ENCODE measurements around the gene GGT6. TPM values are rescaled to one million over a fixed set of nuclear protein-coding genes. Genes with fewer than 3 reads are reported as not detected.
"Not testable (repeated sequence)": the region's sequence is repeated elsewhere in the genome, so short reads cannot be mapped to it uniquely, and the experiment has no call there.

The GGT6 gene
- total RNA-seq, 6 experiments from 2014 or later = not detected

DNA sequence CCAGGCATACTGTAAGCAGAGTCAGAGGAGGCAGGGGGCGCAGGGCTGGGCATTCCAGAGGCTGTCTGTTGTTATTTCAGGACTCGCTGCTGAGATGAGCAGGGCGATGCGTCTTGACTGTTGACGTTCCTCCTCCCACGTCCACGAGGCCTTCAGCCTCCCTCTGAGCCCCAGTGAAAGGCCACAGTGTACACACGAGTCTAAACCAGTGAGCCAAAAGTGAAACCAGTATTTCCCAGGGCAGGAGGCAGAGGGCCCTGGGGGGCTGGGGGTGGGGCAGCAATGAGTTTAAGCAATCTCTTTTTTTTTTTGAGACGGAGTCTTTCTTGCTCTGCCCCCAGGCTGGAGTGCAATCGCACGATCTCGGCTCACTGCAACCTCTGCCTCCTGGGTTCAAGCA, 45.4 kb upstream of the GGT6 start:
- TF ChIP-seq, protein P1, sequence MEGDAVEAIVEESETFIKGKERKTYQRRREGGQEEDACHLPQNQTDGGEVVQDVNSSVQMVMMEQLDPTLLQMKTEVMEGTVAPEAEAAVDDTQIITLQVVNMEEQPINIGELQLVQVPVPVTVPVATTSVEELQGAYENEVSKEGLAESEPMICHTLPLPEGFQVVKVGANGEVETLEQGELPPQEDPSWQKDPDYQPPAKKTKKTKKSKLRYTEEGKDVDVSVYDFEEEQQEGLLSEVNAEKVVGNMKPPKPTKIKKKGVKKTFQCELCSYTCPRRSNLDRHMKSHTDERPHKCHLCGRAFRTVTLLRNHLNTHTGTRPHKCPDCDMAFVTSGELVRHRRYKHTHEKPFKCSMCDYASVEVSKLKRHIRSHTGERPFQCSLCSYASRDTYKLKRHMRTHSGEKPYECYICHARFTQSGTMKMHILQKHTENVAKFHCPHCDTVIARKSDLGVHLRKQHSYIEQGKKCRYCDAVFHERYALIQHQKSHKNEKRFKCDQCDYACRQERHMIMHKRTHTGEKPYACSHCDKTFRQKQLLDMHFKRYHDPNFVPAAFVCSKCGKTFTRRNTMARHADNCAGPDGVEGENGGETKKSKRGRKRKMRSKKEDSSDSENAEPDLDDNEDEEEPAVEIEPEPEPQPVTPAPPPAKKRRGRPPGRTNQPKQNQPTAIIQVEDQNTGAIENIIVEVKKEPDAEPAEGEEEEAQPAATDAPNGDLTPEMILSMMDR (IDR thresholded peaks at IDR 0.05) = no peak
- H3K4me1 Mint-ChIP-seq (ENCODE audit: low read depth) = peaks cover 6% of the 10 kb centered on the region; the same call in 1 of the 2 replicates
- no peaks in the 10 kb centered on the region for H3K36me3 Mint-ChIP-seq (ENCODE audit: low read depth)
- no peaks in the 10 kb centered on the region for H3K9me3 Mint-ChIP-seq
- peaks cover 46% of the 10 kb centered on the region for H3K27me3 Mint-ChIP-seq (ENCODE audit: insufficient read depth)
- no peak for DNase-seq
- H3K4me3 Mint-ChIP-seq = no peak overlapping the region; the same call in 1 of the 2 replicates
- H3K27ac Mint-ChIP-seq = no peak overlapping the region

DNA sequence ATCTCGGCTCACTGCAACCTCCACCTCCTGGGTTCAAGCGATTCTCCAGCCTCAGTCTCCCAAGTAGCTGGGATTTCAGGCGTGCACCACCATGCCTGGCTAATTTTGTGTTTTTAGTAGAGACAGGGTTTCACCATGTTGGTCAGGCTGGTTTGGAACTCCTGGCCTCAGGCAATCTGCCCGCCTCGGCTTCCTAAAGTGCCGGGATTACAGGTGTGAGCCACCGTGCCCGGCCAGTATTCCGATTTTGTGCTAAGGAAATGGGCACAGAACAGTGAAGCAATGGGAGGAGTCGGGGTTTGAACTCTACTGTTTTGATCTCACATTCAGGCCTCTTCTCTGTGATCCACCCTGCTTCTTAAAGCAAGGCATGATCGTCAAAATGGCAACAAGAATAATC, 44.4 kb upstream of the GGT6 start:
- DNase-seq; H3K9me3 Mint-ChIP-seq; H3K4me1 Mint-ChIP-seq (ENCODE audit: low read depth); H3K36me3 Mint-ChIP-seq (ENCODE audit: low read depth); H3K27ac Mint-ChIP-seq; H3K4me3 Mint-ChIP-seq: not testable (repeated sequence)
- peaks cover 47% of the 10 kb centered on the region for H3K27me3 Mint-ChIP-seq (ENCODE audit: insufficient read depth)

DNA sequence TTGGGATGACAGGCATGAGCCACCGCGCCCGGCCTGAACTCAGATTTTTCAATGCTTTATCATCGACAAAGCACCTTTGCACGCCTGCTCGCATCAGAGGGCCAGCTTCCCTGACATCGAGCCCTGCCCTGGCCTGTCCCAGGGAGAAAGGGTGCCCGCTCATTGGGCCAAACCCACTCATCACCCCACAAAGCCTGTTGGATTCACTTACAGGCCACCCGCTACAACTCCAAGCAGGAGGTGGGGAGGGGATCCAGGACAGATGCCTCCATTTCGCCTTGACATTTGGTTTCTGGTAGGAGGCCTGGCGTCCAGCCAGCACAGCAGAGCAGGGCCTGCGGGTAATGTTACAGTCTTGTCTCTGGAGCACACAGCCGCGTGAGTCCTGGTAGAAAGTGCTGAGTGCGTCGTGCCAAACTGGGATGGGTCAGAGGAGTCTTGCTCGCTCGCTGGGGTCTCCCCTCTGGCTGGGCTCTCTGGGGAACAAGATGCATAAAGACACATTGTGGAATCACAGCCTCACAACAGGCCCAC, 43.8 kb upstream of the GGT6 start:
- no peaks in the 10 kb centered on the region for H3K9me3 Mint-ChIP-seq
- H3K27ac Mint-ChIP-seq = no peak overlapping the region
- peak; percentile 13 for DNase-seq
- TF ChIP-seq, protein P1 (IDR thresholded peaks at IDR 0.05) = no peak
- peaks cover 6% of the 10 kb centered on the region; the same call in 1 of the 2 replicates for H3K4me1 Mint-ChIP-seq (ENCODE audit: low read depth)
- H3K27me3 Mint-ChIP-seq (ENCODE audit: insufficient read depth) = peaks cover 47% of the 10 kb centered on the region
- no peak overlapping the region for H3K4me3 Mint-ChIP-seq
- H3K36me3 Mint-ChIP-seq (ENCODE audit: low read depth) = no peaks in the 10 kb centered on the region

DNA sequence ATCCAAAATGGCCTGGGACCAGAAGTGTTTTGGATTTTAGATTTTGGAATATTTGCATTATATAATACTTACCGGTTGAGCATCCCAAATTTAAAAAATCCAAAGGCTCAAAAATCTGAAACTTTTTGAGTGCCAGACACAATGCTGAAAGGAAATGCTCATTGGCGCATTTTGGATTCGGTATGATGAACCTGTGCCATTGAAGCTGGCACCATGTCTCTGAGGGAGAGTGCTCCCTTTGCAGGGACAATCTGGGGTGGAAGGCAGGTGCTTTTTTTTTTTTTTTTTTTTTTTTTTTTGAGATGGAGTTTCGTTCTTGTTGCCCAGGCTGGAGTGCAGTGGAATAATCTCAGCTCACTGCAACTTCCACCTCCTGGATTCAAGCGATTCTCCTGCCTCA, 41.7 kb upstream of the GGT6 start:
- H3K4me1 Mint-ChIP-seq (ENCODE audit: low read depth) = no peaks in the 10 kb centered on the region

DNA sequence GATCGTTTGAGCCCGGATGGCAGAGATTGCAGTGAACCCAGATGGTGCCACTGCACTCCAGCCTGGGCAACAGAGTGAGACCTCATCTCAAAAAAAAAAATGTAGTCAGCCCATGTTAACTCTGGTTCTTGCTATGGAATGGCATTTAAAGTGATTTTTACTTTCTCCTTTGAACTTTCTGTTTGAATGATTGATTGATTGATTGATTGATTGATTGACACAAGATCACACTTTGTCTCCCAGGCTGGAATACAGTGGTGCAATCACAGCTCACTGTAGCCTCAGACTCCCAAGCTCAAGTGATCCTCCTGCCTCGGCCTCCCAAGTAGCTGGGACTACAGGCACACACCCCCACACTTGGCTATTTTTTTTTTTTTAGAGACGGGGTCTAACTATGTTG, 40.9 kb upstream of the GGT6 start:
- Mint-ChIP-seq H3K36me3 (ENCODE audit: low read depth) (no peaks in the 10 kb centered on the region), H3K4me3 (no peak overlapping the region), H3K27ac (no peak overlapping the region), H3K4me1 (ENCODE audit: low read depth) (no peaks in the 10 kb centered on the region), H3K9me3 (no peaks in the 10 kb centered on the region), H3K27me3 (ENCODE audit: insufficient read depth) (peaks cover 43% of the 10 kb centered on the region)
- TF ChIP-seq, protein P1 (IDR thresholded peaks at IDR 0.05) = no peak
- no peak for DNase-seq

More for the DNA sequence above, 41.7 kb upstream of the GGT6 start:
- peaks cover 44% of the 10 kb centered on the region for H3K27me3 Mint-ChIP-seq (ENCODE audit: insufficient read depth)
- no peaks in the 10 kb centered on the region for H3K36me3 Mint-ChIP-seq (ENCODE audit: low read depth)
- no peaks in the 10 kb centered on the region for H3K9me3 Mint-ChIP-seq
- no peak overlapping the region for H3K4me3 Mint-ChIP-seq
- TF ChIP-seq, protein P1 (IDR thresholded peaks at IDR 0.05) = no peak
- no peak for DNase-seq
- H3K27ac Mint-ChIP-seq = no peak overlapping the region

DNA sequence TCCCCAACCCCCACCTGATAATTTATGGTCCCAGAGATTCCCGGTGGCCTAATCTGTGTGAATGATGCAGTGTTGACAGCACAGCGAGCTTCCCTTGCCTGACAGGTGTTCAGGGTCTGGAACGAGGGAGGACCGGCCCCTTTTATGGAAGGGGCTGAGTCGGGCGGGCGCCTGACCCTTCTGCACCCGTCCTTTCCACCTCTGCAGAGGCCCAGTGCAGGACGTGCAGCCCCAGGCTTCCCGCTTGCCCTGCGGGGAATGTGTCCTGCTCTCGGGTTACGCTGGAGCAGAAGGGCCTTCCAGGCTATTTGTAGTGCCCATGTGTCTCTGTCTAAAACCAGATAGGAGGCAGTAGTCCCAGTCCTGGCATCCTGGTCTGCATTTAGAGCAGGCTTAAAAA, 40.2 kb upstream of the GGT6 start:
- H3K36me3 Mint-ChIP-seq (ENCODE audit: low read depth) = no peaks in the 10 kb centered on the region
- H3K9me3 Mint-ChIP-seq = no peaks in the 10 kb centered on the region
- no peaks in the 10 kb centered on the region for H3K4me1 Mint-ChIP-seq (ENCODE audit: low read depth)
- H3K4me3 Mint-ChIP-seq = no peak overlapping the region
- TF ChIP-seq, protein P1 (IDR thresholded peaks at IDR 0.05) = no peak
- no peak overlapping the region for H3K27ac Mint-ChIP-seq
- H3K27me3 Mint-ChIP-seq (ENCODE audit: insufficient read depth) = peaks cover 43% of the 10 kb centered on the region
- DNase-seq = no peak
